Measurements from ENCODE around the gene RBM44. TPM values are rescaled to one million over a fixed set of nuclear protein-coding genes. Genes with fewer than 3 reads are reported as not detected.
A peak's percentile ranks its signal among the peaks of the same experiment; 100 is the strongest.

RBM44 gene
- total RNA-seq, 1 donor from 2014 or later, result 0.13 TPM

GRCh38 chr2:237883951-237884446 lies 85.4 kb downstream of the RBM44 start:
- ATAC-seq (no peak), DNase-seq (ENCODE audit: low spot score) (no peak)

- no peak for DNase-seq (ENCODE audit: low spot score)
- no peak for ATAC-seq
Measured at GRCh38 chr2:237884681-237885080, 86.1 kb downstream of the RBM44 start.

- DNase-seq (ENCODE audit: low spot score) (no peak), ATAC-seq (no peak)
Measured at GRCh38 chr2:237885111-237885930, 86.7 kb downstream of the RBM44 start.

GRCh38 chr2:237885931-237886684 lies 87.5 kb downstream of the RBM44 start:
- DNase-seq (ENCODE audit: low spot score) (no peak), ATAC-seq (peak; percentile 22)

- ATAC-seq (no peak), DNase-seq (ENCODE audit: low spot score) (no peak)
Measured at GRCh38 chr2:237886685-237887481, 88.3 kb downstream of the RBM44 start.

GRCh38 chr2:237888389-237888788 lies 89.8 kb downstream of the RBM44 start:
- ATAC-seq (peak; percentile 77), DNase-seq (ENCODE audit: low spot score) (no peak)

- no peak for DNase-seq (ENCODE audit: low spot score)
Measured at GRCh38 chr2:237889016-237889415, 90.4 kb downstream of the RBM44 start.

GRCh38 chr2:237889811-237890210 lies 91.2 kb downstream of the RBM44 start:
- no peak for ATAC-seq
- DNase-seq (ENCODE audit: low spot score), result no peak

More at GRCh38 chr2:237889016-237889415, 90.4 kb downstream of the RBM44 start:
- no peak for ATAC-seq

Other genes starting within 250 kb of the RBM44 start
- gene PRLH, start 232.2 kb upstream of the RBM44 start, total RNA-seq, result not detected
- gene RAB17, start 208.0 kb upstream of the RBM44 start, total RNA-seq, result 88.5 TPM
- gene LRRFIP1, start 171.2 kb upstream of the RBM44 start, total RNA-seq, result 33.6 TPM
- gene RAMP1, start 60.8 kb downstream of the RBM44 start, total RNA-seq, result 10.0 TPM
- 29.3 TPM for gene UBE2F, start 168.2 kb downstream of the RBM44 start, total RNA-seq

All from left lobe of liver (tissue), 2 donors.